ENCODE results near the gene TSPAN5. TPM values are rescaled to one million over a fixed set of nuclear protein-coding genes. Genes with fewer than 3 reads are reported as not detected.

The TSPAN5 gene
- total RNA-seq, 4 donors from 2014 or later: 14.5 to 33.4 (median 17.0) TPM

DNA sequence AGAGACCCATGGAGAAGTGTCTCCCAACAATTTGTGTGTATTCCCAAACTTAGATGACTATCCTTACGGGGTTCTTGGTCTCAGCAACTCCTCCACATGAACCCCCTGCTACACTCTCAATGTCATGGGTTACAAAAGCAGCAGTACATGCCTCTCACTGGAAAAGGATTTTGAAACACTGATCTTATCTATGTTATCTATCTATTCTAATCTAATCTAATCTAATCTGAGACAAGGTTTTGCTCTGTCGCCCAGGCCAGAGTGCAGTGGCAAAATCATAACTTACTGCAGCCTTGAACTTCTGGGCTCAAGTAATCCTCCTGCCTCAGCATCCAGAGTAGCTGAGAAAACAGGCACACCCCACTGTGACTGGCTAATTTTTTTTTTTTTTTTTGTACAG, 19.3 kb downstream of the TSPAN5 start:
- Histone ChIP-seq H3K27ac (no peak overlapping the region), H3K9me3 (no peaks in the 10 kb centered on the region), H3K27me3 (no peaks in the 10 kb centered on the region), H3K4me3 (no peak overlapping the region), H3K36me3 (no peaks in the 10 kb centered on the region), H3K4me1 (no peaks in the 10 kb centered on the region)
- TF ChIP-seq EP300 (IDR thresholded peaks at IDR 0.05): no peak
- TF ChIP-seq POLR2A (IDR thresholded peaks at IDR 0.05): no peak
- no peak for TF ChIP-seq POLR2AphosphoS5 (IDR thresholded peaks at IDR 0.05)
- no peak for TF ChIP-seq CTCF (IDR thresholded peaks at IDR 0.05)
- DNase-seq (ENCODE audit: low spot score in 2 of 2): no peak
- WGBS: 87% methylated on average over 2 of the region's 2 CpGs

- no peaks in the 10 kb centered on the region for H3K27me3 ChIP-seq
- no peaks in the 10 kb centered on the region for H3K36me3 ChIP-seq
- no peak overlapping the region for H3K4me3 ChIP-seq
- H3K9me3 ChIP-seq: no peaks in the 10 kb centered on the region
- TF ChIP-seq POLR2AphosphoS5 (IDR thresholded peaks at IDR 0.05) (no peak), POLR2A (IDR thresholded peaks at IDR 0.05) (no peak), CTCF (IDR thresholded peaks at IDR 0.05) (no peak), EP300 (IDR thresholded peaks at IDR 0.05) (no peak)
- 72% methylated on average over 5 of the region's 5 CpGs for WGBS
- no peak overlapping the region for H3K27ac ChIP-seq
- no peaks in the 10 kb centered on the region for H3K4me1 ChIP-seq
- no peak for DNase-seq (ENCODE audit: low spot score in 2 of 2)
Measured at GRCh38 chr4:98638661-98639060, 19.8 kb downstream of the TSPAN5 start.

DNA sequence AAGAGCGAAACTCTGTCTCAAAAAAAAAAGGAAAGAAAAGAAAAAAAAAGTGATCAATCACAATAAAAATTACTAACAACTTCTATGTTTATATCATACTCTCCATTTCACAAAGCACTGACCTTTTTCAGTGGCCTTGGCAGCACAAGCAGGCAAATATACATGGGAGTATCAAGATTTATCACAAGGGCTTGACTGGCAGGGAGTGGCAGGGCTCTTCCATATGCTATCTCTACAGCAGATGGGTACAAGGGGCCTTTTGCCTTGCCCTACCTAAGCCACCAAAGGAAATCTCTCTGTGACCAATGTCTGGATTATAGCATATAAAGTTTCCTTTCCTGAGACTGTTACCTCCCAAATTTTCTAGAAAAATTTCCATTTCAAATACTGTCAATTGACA, 24.4 kb downstream of the TSPAN5 start:
- DNase-seq (ENCODE audit: low spot score in 2 of 2): no peak
- no peaks in the 10 kb centered on the region for H3K9me3 ChIP-seq
- H3K27ac ChIP-seq: no peak overlapping the region
- TF ChIP-seq POLR2A (IDR thresholded peaks at IDR 0.05): no peak
- no peak for TF ChIP-seq CTCF (IDR thresholded peaks at IDR 0.05)
- TF ChIP-seq POLR2AphosphoS5 (IDR thresholded peaks at IDR 0.05): no peak
- TF ChIP-seq EP300 (IDR thresholded peaks at IDR 0.05): no peak
- no peaks in the 10 kb centered on the region for H3K27me3 ChIP-seq
- H3K4me1 ChIP-seq: no peaks in the 10 kb centered on the region
- WGBS: 94% methylated on average over 1 of the region's 1 CpG
- H3K4me3 ChIP-seq: no peak overlapping the region
- H3K36me3 ChIP-seq: no peaks in the 10 kb centered on the region

- Histone ChIP-seq H3K4me1 (no peaks in the 10 kb centered on the region), H3K27me3 (no peaks in the 10 kb centered on the region), H3K4me3 (no peak overlapping the region), H3K27ac (no peak overlapping the region), H3K9me3 (no peaks in the 10 kb centered on the region), H3K36me3 (no peaks in the 10 kb centered on the region)
- 88% methylated on average over 3 of the region's 3 CpGs for WGBS
- TF ChIP-seq CTCF (IDR thresholded peaks at IDR 0.05): no peak
- no peak for DNase-seq (ENCODE audit: low spot score in 2 of 2)
Measured at GRCh38 chr4:98633159-98633558, 25.3 kb downstream of the TSPAN5 start.

GRCh38 chr4:98632258-98632657, 26.2 kb downstream of the TSPAN5 start:
- Histone ChIP-seq H3K36me3 (no peaks in the 10 kb centered on the region), H3K4me1 (no peaks in the 10 kb centered on the region), H3K9me3 (no peaks in the 10 kb centered on the region), H3K27me3 (no peaks in the 10 kb centered on the region), H3K4me3 (no peak overlapping the region), H3K27ac (no peak overlapping the region)
- TF ChIP-seq EP300 (IDR thresholded peaks at IDR 0.05) (no peak), POLR2AphosphoS5 (IDR thresholded peaks at IDR 0.05) (no peak), POLR2A (IDR thresholded peaks at IDR 0.05) (no peak), CTCF (IDR thresholded peaks at IDR 0.05) (no peak)
- DNase-seq (ENCODE audit: low spot score in 2 of 2): no peak
- 89% methylated on average over 4 of the region's 4 CpGs for WGBS

Data from suprapubic skin (tissue), 4 donors.